ENCODE results near the gene ABCA7.
A peak's percentile ranks its signal among the peaks of the same experiment; 100 is the strongest.

The ABCA7 gene

GRCh38 chr19:1037621-1038064 is 2.3 kb upstream of the ABCA7 start:
- no peak for TF ChIP-seq PAX5 (IDR thresholded peaks at IDR 0.05; ENCODE audit: insufficient read depth, low read length, severe bottlenecking)
- no peak for TF ChIP-seq POLR2A (IDR thresholded peaks at IDR 0.05; ENCODE audit: low read depth, low read length)
- no peak for TF ChIP-seq SPI1 (IDR thresholded peaks at IDR 0.05; ENCODE audit: low read depth, low read length)
- TF ChIP-seq POLR2AphosphoS5 (IDR thresholded peaks at IDR 0.05; ENCODE audit: low read depth, low read length): no peak
- TF ChIP-seq TAF1 (IDR thresholded peaks at IDR 0.05; ENCODE audit: low read depth, low read length): no peak
- TF ChIP-seq POU2F2 (IDR thresholded peaks at IDR 0.05; ENCODE audit: low read depth, low read length): no peak
- peak; percentile 48 for FAIRE-seq
- DNase-seq (ENCODE audit: insufficient read length, low spot score): no peak

DNA sequence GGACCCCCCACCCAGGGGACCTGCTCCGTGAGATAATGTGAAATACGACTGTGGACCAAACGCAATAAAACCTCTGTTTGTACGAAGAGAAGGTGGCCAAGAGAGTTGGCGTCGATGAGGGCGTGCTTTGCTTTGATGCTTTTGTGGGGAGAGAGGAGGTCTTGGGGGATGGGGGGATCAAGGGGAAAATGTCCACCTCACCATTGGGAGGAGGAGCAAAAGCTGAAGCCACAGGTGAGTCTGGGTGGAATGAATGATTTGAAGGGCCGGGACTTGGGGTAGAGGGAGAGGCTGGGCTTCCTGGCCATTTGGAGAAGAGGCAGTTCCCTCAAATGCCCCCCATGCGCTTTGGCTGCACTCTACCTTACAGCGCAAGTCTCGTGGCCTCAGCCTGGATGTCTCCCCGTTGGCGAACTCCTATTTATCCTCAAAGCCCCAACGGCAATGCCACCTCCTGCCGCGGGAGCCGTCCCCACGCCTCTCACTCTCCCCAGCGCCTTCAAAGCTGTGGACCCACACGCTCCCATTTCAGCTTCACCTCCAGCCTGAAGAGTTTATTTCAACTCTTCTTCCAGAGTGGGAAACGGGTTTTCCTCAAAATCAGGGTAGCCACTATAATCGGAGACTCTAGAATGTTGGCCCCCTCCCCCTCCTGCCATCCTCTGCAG is 795 bp upstream of the ABCA7 start:
- TF ChIP-seq POU2F2 (IDR thresholded peaks at IDR 0.05; ENCODE audit: low read depth, low read length) (peak; percentile 27; the same call in 1 of the 2 replicates), SPI1 (IDR thresholded peaks at IDR 0.05; ENCODE audit: low read depth, low read length) (no peak)
- FAIRE-seq (peak; percentile 78), DNase-seq (ENCODE audit: insufficient read length, low spot score) (no peak)

- TF ChIP-seq POLR2A (IDR thresholded peaks at IDR 0.05; ENCODE audit: low read depth, low read length) (no peak), POLR2AphosphoS5 (IDR thresholded peaks at IDR 0.05; ENCODE audit: low read depth, low read length) (no peak), POU2F2 (IDR thresholded peaks at IDR 0.05; ENCODE audit: low read depth, low read length) (no peak), TAF1 (IDR thresholded peaks at IDR 0.05; ENCODE audit: low read depth, low read length) (no peak), SPI1 (IDR thresholded peaks at IDR 0.05; ENCODE audit: low read depth, low read length) (no peak), PAX5 (IDR thresholded peaks at IDR 0.05; ENCODE audit: insufficient read depth, low read length, severe bottlenecking) (no peak)
- DNase-seq (ENCODE audit: insufficient read length, low spot score): peak; percentile 99
- no peak for FAIRE-seq
Observed at GRCh38 chr19:1040476-1041271, 767 bp downstream of the ABCA7 start.

DNA sequence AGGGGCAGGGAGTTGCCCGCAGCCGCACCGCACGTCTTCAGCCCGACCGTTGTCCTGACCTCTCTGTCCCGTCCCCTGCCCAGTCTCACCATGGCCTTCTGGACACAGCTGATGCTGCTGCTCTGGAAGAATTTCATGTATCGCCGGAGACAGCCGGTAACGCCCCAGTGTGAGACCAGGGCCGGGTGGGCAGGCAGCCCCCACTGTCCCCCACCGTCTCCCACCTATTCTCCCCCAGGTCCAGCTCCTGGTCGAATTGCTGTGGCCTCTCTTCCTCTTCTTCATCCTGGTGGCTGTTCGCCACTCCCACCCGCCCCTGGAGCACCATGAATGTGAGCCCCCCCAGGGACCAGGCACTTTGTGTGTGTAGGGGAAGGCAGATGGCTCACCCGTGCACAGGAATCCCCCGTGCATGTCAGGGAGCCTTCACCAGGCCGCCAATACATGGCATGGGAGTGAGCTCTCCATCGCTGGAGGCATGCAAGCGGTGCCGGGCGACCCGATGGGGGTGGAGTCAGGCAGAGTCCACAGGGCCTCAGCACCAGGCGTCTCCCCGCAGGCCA is 1.4 kb downstream of the ABCA7 start:
- TF ChIP-seq PAX5 (IDR thresholded peaks at IDR 0.05; ENCODE audit: insufficient read depth, low read length, severe bottlenecking): no peak
- no peak for TF ChIP-seq POU2F2 (IDR thresholded peaks at IDR 0.05; ENCODE audit: low read depth, low read length)
- TF ChIP-seq POLR2AphosphoS5 (IDR thresholded peaks at IDR 0.05; ENCODE audit: low read depth, low read length): no peak
- TF ChIP-seq SPI1 (IDR thresholded peaks at IDR 0.05; ENCODE audit: low read depth, low read length): no peak
- no peak for TF ChIP-seq TAF1 (IDR thresholded peaks at IDR 0.05; ENCODE audit: low read depth, low read length)
- TF ChIP-seq POLR2A (IDR thresholded peaks at IDR 0.05; ENCODE audit: low read depth, low read length): no peak
- DNase-seq (ENCODE audit: insufficient read length, low spot score) (no peak), FAIRE-seq (no peak)

DNA sequence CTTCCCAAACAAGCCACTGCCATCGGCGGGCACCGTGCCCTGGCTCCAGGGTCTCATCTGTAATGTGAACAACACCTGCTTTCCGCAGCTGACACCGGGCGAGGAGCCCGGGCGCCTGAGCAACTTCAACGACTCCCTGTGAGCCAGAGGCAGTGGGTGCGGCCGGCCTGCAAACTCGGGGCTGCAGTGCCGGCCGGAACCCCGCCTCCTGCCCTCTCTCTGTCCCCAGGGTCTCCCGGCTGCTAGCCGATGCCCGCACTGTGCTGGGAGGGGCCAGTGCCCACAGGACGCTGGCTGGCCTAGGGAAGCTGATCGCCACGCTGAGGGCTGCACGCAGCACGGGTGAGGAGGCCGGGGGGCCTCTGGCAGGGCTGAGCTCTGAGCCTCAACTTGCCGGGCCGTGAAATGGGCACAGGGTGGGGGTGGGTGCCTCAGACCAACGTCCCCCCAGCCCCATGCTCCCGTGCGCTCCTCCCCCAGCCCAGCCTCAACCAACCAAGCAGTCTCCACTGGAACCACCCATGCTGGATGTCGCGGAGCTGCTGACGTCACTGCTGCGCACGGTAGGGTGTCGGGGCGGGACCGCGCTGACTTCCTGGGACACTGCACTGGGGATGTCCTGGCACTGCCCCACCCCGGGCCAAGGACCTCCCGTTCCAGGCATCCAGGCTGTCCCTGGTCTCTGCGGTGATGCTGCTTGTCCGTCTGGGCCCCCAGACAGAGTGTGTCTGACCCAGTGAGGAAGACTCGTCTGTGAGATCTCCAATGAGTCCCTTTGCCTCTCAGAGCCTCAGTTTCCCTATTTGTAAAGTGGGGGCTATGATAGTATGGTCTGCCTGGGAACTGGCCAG is 2.2 kb downstream of the ABCA7 start:
- TF ChIP-seq POLR2A (IDR thresholded peaks at IDR 0.05; ENCODE audit: low read depth, low read length) (no peak), POU2F2 (IDR thresholded peaks at IDR 0.05; ENCODE audit: low read depth, low read length) (no peak), PAX5 (IDR thresholded peaks at IDR 0.05; ENCODE audit: insufficient read depth, low read length, severe bottlenecking) (no peak), POLR2AphosphoS5 (IDR thresholded peaks at IDR 0.05; ENCODE audit: low read depth, low read length) (no peak), TAF1 (IDR thresholded peaks at IDR 0.05; ENCODE audit: low read depth, low read length) (no peak), SPI1 (IDR thresholded peaks at IDR 0.05; ENCODE audit: low read depth, low read length) (no peak)
- DNase-seq (ENCODE audit: insufficient read length, low spot score) (no peak), FAIRE-seq (no peak)

GRCh38 chr19:1042689-1043511 is 3.0 kb downstream of the ABCA7 start:
- no peak for TF ChIP-seq POU2F2 (IDR thresholded peaks at IDR 0.05; ENCODE audit: low read depth, low read length)
- TF ChIP-seq POLR2AphosphoS5 (IDR thresholded peaks at IDR 0.05; ENCODE audit: low read depth, low read length): no peak
- no peak for TF ChIP-seq TAF1 (IDR thresholded peaks at IDR 0.05; ENCODE audit: low read depth, low read length)
- no peak for TF ChIP-seq SPI1 (IDR thresholded peaks at IDR 0.05; ENCODE audit: low read depth, low read length)
- TF ChIP-seq PAX5 (IDR thresholded peaks at IDR 0.05; ENCODE audit: insufficient read depth, low read length, severe bottlenecking): no peak
- TF ChIP-seq POLR2A (IDR thresholded peaks at IDR 0.05; ENCODE audit: low read depth, low read length): no peak
- FAIRE-seq (no peak), DNase-seq (ENCODE audit: insufficient read length, low spot score) (no peak)

- FAIRE-seq: peak; percentile 77
- DNase-seq (ENCODE audit: insufficient read length, low spot score): peak; percentile 80
- TF ChIP-seq POLR2AphosphoS5 (IDR thresholded peaks at IDR 0.05; ENCODE audit: low read depth, low read length) (no peak), POU2F2 (IDR thresholded peaks at IDR 0.05; ENCODE audit: low read depth, low read length) (no peak), TAF1 (IDR thresholded peaks at IDR 0.05; ENCODE audit: low read depth, low read length) (no peak), SPI1 (IDR thresholded peaks at IDR 0.05; ENCODE audit: low read depth, low read length) (no peak), POLR2A (IDR thresholded peaks at IDR 0.05; ENCODE audit: low read depth, low read length) (no peak), PAX5 (IDR thresholded peaks at IDR 0.05; ENCODE audit: insufficient read depth, low read length, severe bottlenecking) (no peak)
Observed at GRCh38 chr19:1045247-1045603, 5.3 kb downstream of the ABCA7 start.

- FAIRE-seq (no peak), DNase-seq (ENCODE audit: insufficient read length, low spot score) (no peak)
- TF ChIP-seq POU2F2 (IDR thresholded peaks at IDR 0.05; ENCODE audit: low read depth, low read length) (no peak), TAF1 (IDR thresholded peaks at IDR 0.05; ENCODE audit: low read depth, low read length) (no peak), POLR2AphosphoS5 (IDR thresholded peaks at IDR 0.05; ENCODE audit: low read depth, low read length) (no peak), POLR2A (IDR thresholded peaks at IDR 0.05; ENCODE audit: low read depth, low read length) (no peak), PAX5 (IDR thresholded peaks at IDR 0.05; ENCODE audit: insufficient read depth, low read length, severe bottlenecking) (no peak), SPI1 (IDR thresholded peaks at IDR 0.05; ENCODE audit: low read depth, low read length) (no peak)
Observed at GRCh38 chr19:1046117-1046626, 6.3 kb downstream of the ABCA7 start.

All from GM12891 (cell line).